ENCODE results near the gene WDR17. TPM values are rescaled to one million over a fixed set of nuclear protein-coding genes. Genes with fewer than 3 reads are reported as not detected.

Gene WDR17
- total RNA-seq, 2 experiments from 2014 or later, result 0.47 to 0.64 TPM

DNA sequence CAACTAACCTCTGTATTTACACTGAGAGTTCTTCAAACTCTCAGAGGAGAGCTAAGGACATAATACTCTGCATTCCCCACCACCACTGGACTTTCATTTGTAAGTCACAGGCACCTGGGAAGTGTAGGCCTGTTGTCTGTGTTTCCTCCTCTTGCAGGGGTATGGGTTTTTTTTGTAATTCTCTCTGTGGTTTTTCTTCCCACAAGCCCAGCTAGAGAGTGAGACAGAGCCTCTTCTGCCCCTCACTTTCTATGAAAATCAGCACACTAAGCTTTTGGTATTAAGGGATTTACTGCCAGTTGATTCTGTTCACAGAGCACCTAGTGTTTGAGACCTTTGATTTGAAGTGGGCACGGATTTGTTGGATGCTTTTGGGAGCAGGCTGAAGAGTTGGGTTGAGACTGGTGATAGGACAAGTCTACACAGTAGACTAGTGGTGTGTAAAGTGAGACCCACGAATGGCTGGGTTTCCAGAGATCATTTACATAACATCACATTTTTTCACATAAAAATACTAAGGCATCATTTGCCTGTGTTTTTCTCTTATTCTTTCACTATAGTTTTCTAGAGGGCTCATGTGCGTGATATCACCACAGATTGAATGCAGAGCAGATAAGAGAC is 28.9 kb upstream of the WDR17 start:
- Mint-ChIP-seq H3K36me3 (ENCODE audit: low read depth) (no peaks in the 10 kb centered on the region), H3K9me3 (peaks cover 8% of the 10 kb centered on the region), H3K27ac (no peak overlapping the region), H3K27me3 (peaks cover 4% of the 10 kb centered on the region), H3K4me3 (no peak overlapping the region), H3K4me1 (ENCODE audit: low read depth) (no peaks in the 10 kb centered on the region)
- Histone ChIP-seq H3K4me3 (ENCODE audit: low read length) (no peak overlapping the region), H3K36me3 (ENCODE audit: insufficient read depth, low read length) (no peaks in the 10 kb centered on the region), H3K4me1 (ENCODE audit: insufficient read depth, low read length) (no peaks in the 10 kb centered on the region), H3K27ac (ENCODE audit: low read depth in 1 of 2, low read length in 2 of 2) (no peak overlapping the region), H3K9me3 (ENCODE audit: control insufficient read depth in 1 of 2, insufficient read depth in 1 of 2, low read length in 2 of 2) (no peaks in the 10 kb centered on the region), H3K27me3 (ENCODE audit: control insufficient read depth in 1 of 2, insufficient read depth in 2 of 2, low read length in 2 of 2) (no peaks in the 10 kb centered on the region)
- intact Hi-C loops (cut with DNase I, micrococcal nuclease), result loop anchor here in 1 of 2 experiments (2.0 to 5.0 kb wide), 2 partner anchors 304 to 1011 kb away; no protein-coding TSS in a partner anchor
- no peak for TF ChIP-seq CTCF (IDR thresholded peaks at IDR 0.05)
- DNase-seq, result no peak
- CTCF ChIA-PET, result no interaction called here
- POLR2A ChIA-PET, result no interaction called here
- no peak for ATAC-seq (ENCODE audit: poor library complexity)

DNA sequence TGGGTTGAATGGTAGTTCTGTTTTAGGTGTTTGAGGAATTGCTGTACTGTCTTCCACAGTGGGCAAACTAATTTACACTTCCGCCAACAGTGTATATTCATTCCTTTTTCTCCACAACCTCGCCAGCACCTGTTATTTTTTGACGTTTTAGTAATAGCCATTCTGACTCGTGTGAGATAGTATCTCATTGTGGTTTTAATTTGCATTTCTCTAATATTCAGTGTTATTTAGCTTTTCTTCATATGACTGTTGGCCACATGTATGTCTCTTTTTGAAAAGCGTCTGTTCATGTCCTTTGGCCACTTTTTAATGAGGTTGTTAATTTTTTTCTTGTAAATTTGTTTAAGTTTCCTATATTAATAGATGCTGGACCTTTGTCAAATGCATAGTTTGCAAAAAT is 26.9 kb upstream of the WDR17 start:
- intact Hi-C loops (cut with DNase I, micrococcal nuclease), result loop anchor here in 1 of 2 experiments (5.0 kb wide), 1 partner anchor 1009 kb away; no protein-coding TSS in a partner anchor
- POLR2A ChIA-PET, result no interaction called here
- TF ChIP-seq CTCF (IDR thresholded peaks at IDR 0.05), result no peak
- Mint-ChIP-seq H3K27ac (no peak overlapping the region), H3K4me1 (ENCODE audit: low read depth) (no peaks in the 10 kb centered on the region), H3K9me3 (peaks cover 8% of the 10 kb centered on the region), H3K36me3 (ENCODE audit: low read depth) (no peaks in the 10 kb centered on the region), H3K4me3 (no peak overlapping the region), H3K27me3 (peaks cover 21% of the 10 kb centered on the region)
- Histone ChIP-seq H3K36me3 (ENCODE audit: insufficient read depth, low read length) (no peaks in the 10 kb centered on the region), H3K27ac (ENCODE audit: low read depth in 1 of 2, low read length in 2 of 2) (no peak overlapping the region), H3K9me3 (ENCODE audit: control insufficient read depth in 1 of 2, insufficient read depth in 1 of 2, low read length in 2 of 2) (peaks cover 0 to 2% of the 10 kb centered on the region in 2 experiments), H3K4me1 (ENCODE audit: insufficient read depth, low read length) (no peaks in the 10 kb centered on the region), H3K27me3 (ENCODE audit: control insufficient read depth in 1 of 2, insufficient read depth in 2 of 2, low read length in 2 of 2) (no peaks in the 10 kb centered on the region), H3K4me3 (ENCODE audit: low read length) (no peak overlapping the region)
- CTCF ChIA-PET, result interaction anchor here (1.0 kb wide), 1 partner anchor 18 kb away, joined by 3 read pairs; no protein-coding TSS in a partner anchor
- no peak for ATAC-seq (ENCODE audit: poor library complexity)
- no peak for DNase-seq

DNA sequence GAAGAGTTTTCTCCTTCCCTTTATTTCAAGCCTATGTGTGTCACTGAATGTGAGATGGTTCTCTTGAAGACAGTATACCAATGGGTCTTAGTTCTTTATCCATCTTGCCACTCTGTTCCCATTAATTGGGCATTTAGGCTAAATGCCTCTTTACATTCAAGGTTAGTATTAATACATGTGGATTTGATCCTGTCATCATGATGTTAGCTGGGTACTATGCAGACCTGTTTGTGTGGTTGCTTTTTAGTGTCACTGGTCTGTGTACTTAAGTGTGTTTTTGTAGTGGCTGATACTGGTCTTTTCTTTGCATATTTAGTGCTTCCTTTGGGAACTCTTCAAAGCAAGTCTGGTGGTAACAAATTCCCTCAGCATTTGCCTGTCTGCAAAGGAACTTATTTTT is 23.4 kb upstream of the WDR17 start:
- TF ChIP-seq CTCF (IDR thresholded peaks at IDR 0.05), result no peak
- Histone ChIP-seq H3K36me3 (ENCODE audit: insufficient read depth, low read length) (no peaks in the 10 kb centered on the region), H3K27ac (ENCODE audit: low read depth in 1 of 2, low read length in 2 of 2) (no peak overlapping the region), H3K9me3 (ENCODE audit: control insufficient read depth in 1 of 2, insufficient read depth in 1 of 2, low read length in 2 of 2) (peaks cover 0 to 8% of the 10 kb centered on the region in 2 experiments), H3K4me1 (ENCODE audit: insufficient read depth, low read length) (no peaks in the 10 kb centered on the region), H3K27me3 (ENCODE audit: control insufficient read depth in 1 of 2, insufficient read depth in 2 of 2, low read length in 2 of 2) (no peaks in the 10 kb centered on the region), H3K4me3 (ENCODE audit: low read length) (no peak overlapping the region)
- H3K4me1 Mint-ChIP-seq (ENCODE audit: low read depth), result no peaks in the 10 kb centered on the region
- ChIA-PET POLR2A (no interaction called here), CTCF (no interaction called here)
- H3K36me3 Mint-ChIP-seq (ENCODE audit: low read depth), result no peaks in the 10 kb centered on the region
- DNase-seq, result no peak
- H3K27me3 Mint-ChIP-seq, result peaks cover 40% of the 10 kb centered on the region
- H3K4me3 Mint-ChIP-seq, result no peak overlapping the region
- ATAC-seq (ENCODE audit: poor library complexity), result no peak
- intact Hi-C loops (cut with DNase I, micrococcal nuclease), result no loop called here
- peaks cover 8% of the 10 kb centered on the region for H3K9me3 Mint-ChIP-seq
- no peak overlapping the region for H3K27ac Mint-ChIP-seq

All from CD4-positive, alpha-beta T cell (primary cell).